Right atrium auricular region (tissue), 2 donors: ENCODE data around the gene XPC. TPM values are rescaled to one million over a fixed set of nuclear protein-coding genes. Genes with fewer than 3 reads are reported as not detected.

Experiments
- DNase-seq: peaks from one replicate; pipeline ENCODE4 v3.0.0-alpha.2; 2019; ENCODE audit warnings: low spot score
- H3K27ac ChIP-seq, 2 donors: fragments of 200-600 bp; sonication (generic); 1 replicate in 1 of 2; 2 replicates in 1 of 2; pipeline ENCODE4 v1.5.1; 2016 to 2019
- H3K27me3 ChIP-seq, 2 donors: fragments of 200-600 bp; sonication (generic); one replicate each; pipeline versions ENCODE4 v1.5.1 to v1.6.0; 2017 to 2019
- H3K36me3 ChIP-seq: fragments of 200-600 bp; sonication (generic); one replicate; pipeline ENCODE4 v1.5.1; 2016
- H3K4me1 ChIP-seq, 2 donors: fragments of 200-600 bp; sonication (generic); one replicate each; pipeline versions ENCODE4 v1.5.1 to v1.6.0; 2017 to 2019
- H3K4me3 ChIP-seq, 2 donors: fragments of 200-600 bp; sonication (generic); 1 replicate in 1 of 2; 2 replicates in 1 of 2; pipeline ENCODE4 v1.5.1; 2017 to 2019; ENCODE audit warnings: mild to moderate bottlenecking in 1 of 2, moderate library complexity in 1 of 2
- H3K9me3 ChIP-seq, 2 donors: fragments of 200-600 bp; sonication (generic); one replicate each; pipeline ENCODE4 v1.5.1; 2019
- CTCF ChIP-seq, 2 donors: fragments of 200-600 bp; sonication (generic); IDR thresholded peaks; one replicate each; pipeline ENCODE4 v1.5.1; 2019; ENCODE audit warnings: antibody characterized with exemption in 2 of 2
- total RNA-seq, 2 donors: library from RNA; depleted of rRNA; stranded (reverse); fragments of >200 nt; gene quantifications; one replicate each; pipeline ENCODE4 v1.1.0, GENCODE V29; 2016

XPC gene
- total RNA-seq, 2 donors from 2014 or later: 15.7 to 18.3 TPM

DNA sequence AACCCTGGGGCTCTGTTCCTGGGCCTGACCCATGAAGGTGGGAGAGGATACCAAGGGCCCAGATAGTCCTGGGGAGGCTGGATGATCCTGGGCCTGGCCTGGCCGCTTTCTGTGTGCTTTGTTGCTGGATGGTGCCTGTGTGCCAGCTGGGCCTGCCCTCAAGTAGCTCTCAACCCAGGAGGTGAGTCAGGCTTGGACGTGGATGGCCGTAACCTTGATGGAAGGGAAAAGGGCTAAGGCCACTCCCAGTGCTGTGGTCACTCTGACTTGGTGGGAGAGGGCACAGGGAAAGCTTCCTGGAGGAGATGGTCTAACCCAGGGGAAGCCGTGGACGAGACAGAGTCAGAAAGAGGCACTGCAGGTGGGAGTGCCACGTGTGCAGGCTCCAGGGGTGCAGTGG is 44.1 kb downstream of the XPC start:
- DNase-seq: no peak

GRCh38 chr3:14133876-14134275 is 44.5 kb downstream of the XPC start:
- no peak overlapping the region for H3K27ac ChIP-seq
- H3K36me3 ChIP-seq: peaks cover 92% of the 10 kb centered on the region
- peaks cover 0 to 23% of the 10 kb centered on the region in 2 donors for H3K4me1 ChIP-seq
- H3K4me3 ChIP-seq: no peak overlapping the region
- no peaks in the 10 kb centered on the region for H3K27me3 ChIP-seq
- no peak for TF ChIP-seq CTCF (IDR thresholded peaks at IDR 0.05)
- H3K9me3 ChIP-seq: no peaks in the 10 kb centered on the region
- no peak for DNase-seq

More for the DNA sequence above, 44.1 kb downstream of the XPC start:
- H3K4me3 ChIP-seq: no peak overlapping the region
- H3K36me3 ChIP-seq: peaks cover 95% of the 10 kb centered on the region
- H3K27ac ChIP-seq: no peak overlapping the region
- no peaks in the 10 kb centered on the region for H3K9me3 ChIP-seq
- no peak for TF ChIP-seq CTCF (IDR thresholded peaks at IDR 0.05)
- peaks cover 0 to 23% of the 10 kb centered on the region in 2 donors for H3K4me1 ChIP-seq
- H3K27me3 ChIP-seq: no peaks in the 10 kb centered on the region

DNA sequence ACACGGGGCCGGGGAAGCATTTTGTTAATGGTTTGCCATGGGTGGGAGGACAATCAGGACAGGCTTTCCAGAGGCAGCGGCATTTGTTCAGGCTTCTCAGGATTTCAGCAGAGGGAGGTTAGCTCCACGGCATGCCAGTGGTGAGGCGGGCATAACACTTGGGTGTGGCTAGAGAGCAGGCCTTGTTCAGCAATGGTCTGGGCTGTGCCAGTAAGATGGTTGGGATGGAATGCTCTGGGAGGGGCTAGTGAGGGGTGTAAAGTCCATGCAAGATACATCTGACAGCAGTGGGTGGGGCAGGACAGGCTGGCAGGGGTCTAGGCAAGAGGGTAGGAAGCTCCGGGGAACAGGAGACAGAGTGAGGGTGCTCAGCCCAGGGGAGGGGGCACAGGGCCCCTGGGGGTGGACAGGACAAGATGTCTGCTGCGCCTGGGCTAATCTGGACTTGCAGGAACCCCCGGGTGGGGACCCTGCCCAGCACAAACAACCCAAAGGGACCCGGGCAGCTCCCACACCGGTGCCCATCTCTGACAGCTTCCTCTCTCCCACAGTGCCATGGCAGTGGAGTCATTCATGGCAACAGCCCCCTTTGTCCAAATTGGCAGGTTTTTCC is 45.1 kb downstream of the XPC start:
- no peak overlapping the region for H3K4me3 ChIP-seq

DNA sequence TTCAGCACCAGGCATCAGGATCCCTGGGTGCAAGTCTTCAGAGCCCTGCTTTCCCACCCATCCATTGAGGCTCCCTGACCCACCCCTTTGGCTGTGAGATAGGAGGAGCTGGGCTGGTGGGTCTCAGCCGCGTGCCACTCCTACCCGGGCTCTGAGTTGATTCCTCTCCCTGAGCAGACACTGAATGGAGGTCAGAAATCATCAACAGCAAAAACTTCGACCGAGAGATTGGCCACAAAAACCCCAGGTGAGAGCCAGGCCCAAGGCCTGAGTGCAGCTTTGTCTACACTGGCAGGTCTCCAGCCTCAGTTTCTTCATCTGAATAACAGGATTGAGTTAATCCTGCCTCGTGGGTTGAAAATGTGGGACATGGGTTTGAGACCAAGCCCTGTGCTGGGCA is 45.7 kb downstream of the XPC start:
- H3K27me3 ChIP-seq: no peaks in the 10 kb centered on the region
- H3K9me3 ChIP-seq: no peaks in the 10 kb centered on the region
- no peak for DNase-seq
- H3K36me3 ChIP-seq: peaks cover 87% of the 10 kb centered on the region
- TF ChIP-seq CTCF (IDR thresholded peaks at IDR 0.05): no peak
- peaks cover 0 to 13% of the 10 kb centered on the region in 2 donors for H3K4me1 ChIP-seq
- H3K27ac ChIP-seq: no peak overlapping the region
- H3K4me3 ChIP-seq: no peak overlapping the region

More for the DNA sequence above, 45.1 kb downstream of the XPC start:
- DNase-seq: no peak
- H3K27ac ChIP-seq: no peak overlapping the region
- peaks cover 0 to 17% of the 10 kb centered on the region in 2 donors for H3K4me1 ChIP-seq
- no peaks in the 10 kb centered on the region for H3K9me3 ChIP-seq
- H3K27me3 ChIP-seq: no peaks in the 10 kb centered on the region
- H3K36me3 ChIP-seq: peaks cover 87% of the 10 kb centered on the region
- no peak for TF ChIP-seq CTCF (IDR thresholded peaks at IDR 0.05)

DNA sequence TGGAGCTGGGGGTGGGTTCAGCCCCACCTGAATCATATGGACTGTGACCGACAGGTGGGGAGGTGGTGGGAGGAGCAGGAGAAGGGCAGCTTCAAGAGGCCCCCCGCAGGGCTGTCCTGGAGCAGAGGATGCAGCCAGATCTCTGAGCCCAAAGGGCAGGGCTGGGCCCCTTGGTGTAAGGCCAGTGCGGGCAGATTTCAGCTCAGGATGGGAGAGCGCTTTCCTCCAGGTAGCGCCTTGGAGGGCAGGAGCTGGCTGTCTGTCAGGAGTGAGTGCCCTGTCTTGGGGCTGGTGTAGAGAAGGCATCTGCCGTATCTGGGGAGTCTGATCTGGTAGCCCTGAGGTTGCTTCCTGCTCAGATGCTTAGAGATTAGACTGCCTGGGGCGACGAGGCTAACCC is 46.3 kb downstream of the XPC start:
- Histone ChIP-seq H3K9me3 (no peaks in the 10 kb centered on the region), H3K27me3 (no peaks in the 10 kb centered on the region), H3K36me3 (peaks cover 82% of the 10 kb centered on the region), H3K4me3 (no peak overlapping the region), H3K27ac (no peak overlapping the region), H3K4me1 (peaks cover 0 to 14% of the 10 kb centered on the region in 2 donors)
- TF ChIP-seq CTCF (IDR thresholded peaks at IDR 0.05): no peak
- no peak for DNase-seq

DNA sequence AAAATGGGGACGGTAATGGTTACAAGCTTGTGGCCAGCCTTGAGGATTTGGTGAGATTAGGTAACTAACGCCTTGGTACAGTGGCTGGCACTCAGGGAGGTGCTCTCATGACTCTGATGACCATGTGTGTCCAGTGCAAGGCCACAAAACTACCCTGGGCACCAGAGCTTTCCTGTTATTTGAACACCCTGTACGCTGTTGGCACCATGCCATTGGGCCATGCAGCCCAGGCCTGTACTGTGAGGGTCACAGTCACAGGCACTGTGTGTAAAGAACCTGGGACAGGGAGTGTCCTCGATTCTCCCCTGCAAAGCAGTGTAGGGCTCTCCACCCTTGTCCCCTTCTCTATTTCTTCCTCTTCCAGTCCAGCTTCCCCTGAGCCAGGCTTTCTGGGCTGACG is 47.3 kb downstream of the XPC start:
- Histone ChIP-seq H3K27ac (no peak overlapping the region), H3K4me3 (no peak overlapping the region), H3K4me1 (peaks cover 0 to 17% of the 10 kb centered on the region in 2 donors), H3K36me3 (peaks cover 77% of the 10 kb centered on the region), H3K9me3 (no peaks in the 10 kb centered on the region), H3K27me3 (no peaks in the 10 kb centered on the region)
- TF ChIP-seq CTCF (IDR thresholded peaks at IDR 0.05): no peak
- no peak for DNase-seq
